ENCODE measurements around the gene LIMS2.

Gene LIMS2

DNA sequence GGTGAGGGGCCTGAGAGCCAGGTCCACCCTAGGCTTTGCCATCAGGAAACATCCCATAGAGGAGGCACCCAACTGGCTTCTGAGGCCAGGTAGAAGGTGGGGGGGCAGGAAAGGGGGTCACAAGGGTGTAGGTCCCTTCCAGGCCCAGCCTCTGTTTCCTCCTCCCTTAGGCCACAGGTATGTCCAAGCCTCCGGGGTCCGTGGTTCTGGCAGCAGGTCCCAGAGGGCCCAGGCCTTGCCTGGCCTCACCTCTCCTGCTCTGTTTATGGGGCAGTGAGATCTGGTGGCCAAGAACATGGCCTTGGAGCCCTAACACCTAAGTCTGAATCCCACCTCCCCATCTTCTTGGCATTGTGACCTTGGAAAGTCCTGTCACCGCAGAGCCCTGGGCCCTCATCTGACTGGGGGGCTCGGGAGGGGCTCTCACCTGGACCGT is 51.0 kb downstream of the LIMS2 start (continued):
- TF ChIP-seq, protein P1, sequence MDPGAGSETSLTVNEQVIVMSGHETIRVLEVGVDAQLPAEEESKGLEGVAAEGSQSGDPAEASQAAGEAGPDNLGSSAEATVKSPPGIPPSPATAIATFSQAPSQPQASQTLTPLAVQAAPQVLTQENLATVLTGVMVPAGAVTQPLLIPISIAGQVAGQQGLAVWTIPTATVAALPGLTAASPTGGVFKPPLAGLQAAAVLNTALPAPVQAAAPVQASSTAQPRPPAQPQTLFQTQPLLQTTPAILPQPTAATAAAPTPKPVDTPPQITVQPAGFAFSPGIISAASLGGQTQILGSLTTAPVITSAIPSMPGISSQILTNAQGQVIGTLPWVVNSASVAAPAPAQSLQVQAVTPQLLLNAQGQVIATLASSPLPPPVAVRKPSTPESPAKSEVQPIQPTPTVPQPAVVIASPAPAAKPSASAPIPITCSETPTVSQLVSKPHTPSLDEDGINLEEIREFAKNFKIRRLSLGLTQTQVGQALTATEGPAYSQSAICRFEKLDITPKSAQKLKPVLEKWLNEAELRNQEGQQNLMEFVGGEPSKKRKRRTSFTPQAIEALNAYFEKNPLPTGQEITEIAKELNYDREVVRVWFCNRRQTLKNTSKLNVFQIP (CRISPR knock-in tag; IDR thresholded peaks at IDR 0.05; ENCODE audit: borderline replicate concordance, low read depth) = no peak

DNA sequence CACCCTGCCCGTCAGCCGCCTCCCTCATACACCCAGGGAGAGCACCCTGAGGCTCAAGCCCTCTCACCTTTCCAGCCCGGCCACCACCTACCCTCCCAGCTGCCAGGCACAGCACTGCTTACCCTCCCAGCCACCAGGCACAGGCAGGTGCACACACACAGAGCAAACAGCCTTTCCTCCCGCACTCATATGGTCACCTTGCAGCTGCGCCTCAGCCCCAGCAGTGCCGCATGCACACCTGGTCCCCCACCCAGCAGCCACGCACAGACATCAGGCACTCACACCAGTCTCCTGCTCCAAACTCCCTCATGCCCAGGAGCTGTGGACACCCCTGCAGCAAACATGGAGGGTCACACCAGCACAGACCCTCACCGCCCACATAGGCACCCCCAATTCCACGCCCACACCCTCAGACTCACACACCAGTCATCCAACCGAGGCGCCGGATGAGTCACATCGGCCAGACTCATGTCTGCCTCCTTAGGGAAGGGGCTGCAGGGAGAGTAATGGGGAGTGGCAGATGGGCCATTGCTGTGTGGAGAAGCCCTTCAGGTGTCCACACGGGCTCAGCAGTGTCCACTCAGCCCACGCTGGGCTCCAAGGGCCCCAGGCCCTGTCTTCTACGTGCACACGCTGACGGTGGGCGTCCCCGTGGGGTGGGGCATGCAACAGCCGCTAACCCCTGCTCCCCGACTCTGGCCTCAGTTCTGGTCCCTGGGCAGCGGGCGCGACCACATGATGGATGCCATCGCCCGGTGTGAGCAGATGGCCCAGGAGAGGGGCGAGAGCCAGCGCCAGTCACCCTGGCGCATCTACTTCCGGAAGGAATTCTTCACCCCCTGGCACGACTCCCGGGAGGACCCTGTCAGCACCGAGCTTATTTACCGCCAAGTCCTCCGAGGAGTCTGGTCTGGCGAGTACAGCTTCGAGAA is 51.7 kb downstream of the LIMS2 start:
- ATAC-seq = peak; percentile 70
- TF ChIP-seq, protein P2, sequence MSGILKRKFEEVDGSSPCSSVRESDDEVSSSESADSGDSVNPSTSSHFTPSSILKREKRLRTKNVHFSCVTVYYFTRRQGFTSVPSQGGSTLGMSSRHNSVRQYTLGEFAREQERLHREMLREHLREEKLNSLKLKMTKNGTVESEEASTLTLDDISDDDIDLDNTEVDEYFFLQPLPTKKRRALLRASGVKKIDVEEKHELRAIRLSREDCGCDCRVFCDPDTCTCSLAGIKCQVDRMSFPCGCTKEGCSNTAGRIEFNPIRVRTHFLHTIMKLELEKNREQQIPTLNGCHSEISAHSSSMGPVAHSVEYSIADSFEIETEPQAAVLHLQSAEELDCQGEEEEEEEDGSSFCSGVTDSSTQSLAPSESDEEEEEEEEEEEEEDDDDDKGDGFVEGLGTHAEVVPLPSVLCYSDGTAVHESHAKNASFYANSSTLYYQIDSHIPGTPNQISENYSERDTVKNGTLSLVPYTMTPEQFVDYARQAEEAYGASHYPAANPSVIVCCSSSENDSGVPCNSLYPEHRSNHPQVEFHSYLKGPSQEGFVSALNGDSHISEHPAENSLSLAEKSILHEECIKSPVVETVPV (CRISPR knock-in tag; IDR thresholded peaks at IDR 0.05) = no peak
- TF ChIP-seq RARB (CRISPR knock-in tag; IDR thresholded peaks at IDR 0.05) (no peak), ZFP30 (CRISPR knock-in tag; IDR thresholded peaks at IDR 0.05) (no peak), TOX (CRISPR knock-in tag; IDR thresholded peaks at IDR 0.05; ENCODE audit: borderline replicate concordance) (no peak), ESRRG (CRISPR knock-in tag; IDR thresholded peaks at IDR 0.05) (no peak), GLIS3 (CRISPR knock-in tag; IDR thresholded peaks at IDR 0.05) (no peak), ZNF565 (CRISPR knock-in tag; conservative IDR thresholded peaks at IDR 0.05; ENCODE audit: low read depth) (no peak), ISL1 (CRISPR knock-in tag; IDR thresholded peaks at IDR 0.05) (no peak), SNAI2 (CRISPR knock-in tag; IDR thresholded peaks at IDR 0.05) (no peak), OSR1 (CRISPR knock-in tag; IDR thresholded peaks at IDR 0.05) (no peak)
- TF ChIP-seq, protein P1 (CRISPR knock-in tag; IDR thresholded peaks at IDR 0.05; ENCODE audit: borderline replicate concordance, low read depth) = no peak

DNA sequence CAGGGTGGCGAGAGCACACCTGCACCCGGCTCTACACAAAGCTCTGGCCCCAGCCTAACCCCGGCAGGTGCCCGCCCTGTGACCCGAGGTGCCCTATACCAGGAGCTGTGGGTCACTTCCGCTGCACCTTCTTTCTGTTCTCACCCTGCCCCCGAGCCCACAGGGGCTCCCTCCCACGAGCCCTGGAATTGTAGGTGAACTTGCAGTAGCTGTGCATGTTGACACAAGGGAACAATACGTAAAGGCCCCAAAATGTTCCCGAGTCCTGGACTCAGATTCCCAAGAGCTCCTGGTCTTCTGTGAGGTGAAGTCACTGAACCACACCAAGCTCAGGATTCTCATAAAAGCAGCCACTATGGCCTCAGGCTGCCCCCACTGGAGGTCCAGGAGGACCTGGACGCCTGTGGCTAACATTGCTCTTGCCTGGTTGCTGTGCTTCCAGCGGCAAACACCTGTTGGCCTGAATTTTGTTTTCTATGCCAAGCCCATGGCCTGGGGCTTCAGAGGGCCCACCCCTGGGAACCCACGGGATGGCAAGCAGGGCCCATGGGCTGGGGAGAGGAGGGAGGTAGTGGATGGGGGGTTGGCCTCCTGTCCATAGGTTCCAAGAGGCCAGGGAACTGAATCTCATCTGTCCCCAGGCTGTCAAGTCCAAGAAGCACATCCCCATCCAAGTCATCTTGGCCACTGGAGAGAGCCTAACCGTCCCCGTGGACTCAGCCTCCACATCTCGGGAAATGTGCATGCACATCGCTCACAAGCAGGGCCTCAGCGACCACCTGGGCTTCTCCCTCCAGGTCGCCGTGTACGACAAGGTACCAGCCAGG is 52.6 kb downstream of the LIMS2 start:
- no peak for ATAC-seq
- TF ChIP-seq ARNTL (CRISPR knock-in tag; IDR thresholded peaks at IDR 0.05; ENCODE audit: borderline replicate concordance, low read depth) (no peak), ESRRG (CRISPR knock-in tag; IDR thresholded peaks at IDR 0.05) (no peak), RARB (CRISPR knock-in tag; IDR thresholded peaks at IDR 0.05) (no peak), ZFP30 (CRISPR knock-in tag; IDR thresholded peaks at IDR 0.05) (no peak), SNAI2 (CRISPR knock-in tag; IDR thresholded peaks at IDR 0.05) (no peak), ZC3H10 (CRISPR knock-in tag; IDR thresholded peaks at IDR 0.05) (no peak), OSR1 (CRISPR knock-in tag; IDR thresholded peaks at IDR 0.05) (no peak), TCF4 (CRISPR knock-in tag; IDR thresholded peaks at IDR 0.05; ENCODE audit: borderline replicate concordance) (no peak), ZFP3 (CRISPR knock-in tag; IDR thresholded peaks at IDR 0.05) (no peak)

DNA sequence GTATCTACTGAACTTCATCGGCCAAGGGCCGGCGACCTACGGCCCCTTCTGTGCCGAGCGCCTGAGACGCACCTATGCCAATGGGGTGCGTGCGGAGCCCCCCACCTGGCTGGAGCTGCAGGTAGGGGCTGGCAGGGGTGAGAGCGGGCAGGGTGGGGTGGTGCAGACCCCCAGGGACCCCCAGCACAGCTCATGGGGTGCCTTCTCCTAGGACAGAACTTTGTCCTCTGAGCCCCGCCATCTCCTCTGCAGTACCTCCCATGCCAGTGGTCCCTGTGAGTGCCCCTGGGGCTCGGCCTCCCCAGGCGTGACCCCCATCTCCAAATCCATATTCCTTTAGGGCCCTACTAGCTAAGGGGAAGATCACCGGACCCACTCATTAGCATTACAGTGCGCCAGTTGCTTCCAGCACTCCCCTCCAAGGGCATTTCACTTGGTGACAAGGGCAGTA is 53.3 kb downstream of the LIMS2 start:
- ATAC-seq = no peak
- TF ChIP-seq RARB (CRISPR knock-in tag; IDR thresholded peaks at IDR 0.05) = no peak
- no peak for TF ChIP-seq TOX (CRISPR knock-in tag; IDR thresholded peaks at IDR 0.05; ENCODE audit: borderline replicate concordance)
- TF ChIP-seq TCF4 (CRISPR knock-in tag; IDR thresholded peaks at IDR 0.05; ENCODE audit: borderline replicate concordance) = no peak
- TF ChIP-seq OSR1 (CRISPR knock-in tag; IDR thresholded peaks at IDR 0.05) = no peak
- TF ChIP-seq ZC3H10 (CRISPR knock-in tag; IDR thresholded peaks at IDR 0.05) = no peak
- no peak for TF ChIP-seq SNAI2 (CRISPR knock-in tag; IDR thresholded peaks at IDR 0.05)

DNA sequence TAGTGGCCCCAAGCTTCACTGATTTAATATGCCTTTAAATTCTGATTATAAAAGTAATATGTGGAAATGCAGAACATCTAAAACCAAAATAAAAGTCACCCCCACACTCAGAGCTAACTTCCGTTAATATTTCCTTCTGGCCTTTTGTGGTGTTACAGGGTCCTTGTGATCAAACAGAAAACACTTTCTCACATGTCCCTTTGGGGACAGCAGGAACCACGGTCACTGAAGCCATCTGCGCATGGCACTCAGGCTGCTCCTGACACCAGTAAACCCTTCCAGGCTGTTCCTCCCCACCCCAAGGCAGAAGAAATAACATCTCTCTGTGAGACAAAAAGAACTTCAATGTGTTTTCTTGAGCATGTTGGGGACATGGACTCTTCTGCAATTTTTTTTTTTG is 54.5 kb downstream of the LIMS2 start:
- ATAC-seq = no peak
- TF ChIP-seq ZC3H10 (CRISPR knock-in tag; IDR thresholded peaks at IDR 0.05) (no peak), RARB (CRISPR knock-in tag; IDR thresholded peaks at IDR 0.05) (no peak), ARNTL (CRISPR knock-in tag; IDR thresholded peaks at IDR 0.05; ENCODE audit: borderline replicate concordance, low read depth) (no peak), ZNF565 (CRISPR knock-in tag; conservative IDR thresholded peaks at IDR 0.05; ENCODE audit: low read depth) (no peak), ZNF70 (CRISPR knock-in tag; IDR thresholded peaks at IDR 0.05) (no peak), ISL1 (CRISPR knock-in tag; IDR thresholded peaks at IDR 0.05) (no peak), ESRRG (CRISPR knock-in tag; IDR thresholded peaks at IDR 0.05) (no peak), ZFP30 (CRISPR knock-in tag; IDR thresholded peaks at IDR 0.05) (no peak), CSDC2 (CRISPR knock-in tag; IDR thresholded peaks at IDR 0.05) (no peak), OSR1 (CRISPR knock-in tag; IDR thresholded peaks at IDR 0.05) (no peak), ZNF8 (CRISPR knock-in tag; IDR thresholded peaks at IDR 0.05) (no peak)
- TF ChIP-seq, protein P3, sequence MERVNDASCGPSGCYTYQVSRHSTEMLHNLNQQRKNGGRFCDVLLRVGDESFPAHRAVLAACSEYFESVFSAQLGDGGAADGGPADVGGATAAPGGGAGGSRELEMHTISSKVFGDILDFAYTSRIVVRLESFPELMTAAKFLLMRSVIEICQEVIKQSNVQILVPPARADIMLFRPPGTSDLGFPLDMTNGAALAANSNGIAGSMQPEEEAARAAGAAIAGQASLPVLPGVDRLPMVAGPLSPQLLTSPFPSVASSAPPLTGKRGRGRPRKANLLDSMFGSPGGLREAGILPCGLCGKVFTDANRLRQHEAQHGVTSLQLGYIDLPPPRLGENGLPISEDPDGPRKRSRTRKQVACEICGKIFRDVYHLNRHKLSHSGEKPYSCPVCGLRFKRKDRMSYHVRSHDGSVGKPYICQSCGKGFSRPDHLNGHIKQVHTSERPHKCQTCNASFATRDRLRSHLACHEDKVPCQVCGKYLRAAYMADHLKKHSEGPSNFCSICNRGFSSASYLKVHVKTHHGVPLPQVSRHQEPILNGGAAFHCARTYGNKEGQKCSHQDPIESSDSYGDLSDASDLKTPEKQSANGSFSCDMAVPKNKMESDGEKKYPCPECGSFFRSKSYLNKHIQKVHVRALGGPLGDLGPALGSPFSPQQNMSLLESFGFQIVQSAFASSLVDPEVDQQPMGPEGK (CRISPR knock-in tag; IDR thresholded peaks at IDR 0.05; ENCODE audit: borderline replicate concordance) = no peak
- TF ChIP-seq, protein P2 (CRISPR knock-in tag; IDR thresholded peaks at IDR 0.05) = no peak
- TF ChIP-seq, protein P1 (CRISPR knock-in tag; IDR thresholded peaks at IDR 0.05; ENCODE audit: borderline replicate concordance, low read depth) = no peak
